Fibroblast of skin of right biceps (primary cell): ENCODE measurements around the gene PRKACB.
A peak's percentile ranks its signal among the peaks of the same experiment; 100 is the strongest.

Source experiments
- DNase-seq: peaks from one replicate; pipeline ENCODE4 v3.0.0-alpha.2; 2013

The PRKACB gene

GRCh38 chr1:84159533-84160240 is 15.6 kb downstream of the PRKACB start:
- DNase-seq, result no peak

- no peak for DNase-seq
Measured at GRCh38 chr1:84162295-84162694, 18.2 kb downstream of the PRKACB start.

GRCh38 chr1:84163123-84163931 is 19.3 kb downstream of the PRKACB start:
- DNase-seq, result no peak

DNA sequence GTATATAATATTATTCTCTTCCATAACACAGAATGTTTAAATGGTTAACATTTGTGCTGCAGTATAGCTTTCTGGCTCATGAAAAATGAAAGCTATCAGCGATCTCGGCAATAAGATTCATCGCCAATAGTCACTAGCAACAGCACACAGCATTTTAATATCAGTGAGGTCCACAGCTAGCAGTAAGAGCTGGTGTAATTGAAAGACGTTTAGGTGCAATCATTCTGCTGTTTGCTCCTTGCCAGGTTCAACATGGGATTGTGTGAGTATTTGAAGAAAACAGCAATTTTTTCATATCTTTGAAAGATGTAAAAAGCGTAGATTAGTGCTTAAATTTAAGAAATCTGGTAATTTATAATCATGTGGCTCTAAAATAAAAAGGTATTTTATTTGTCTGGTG is 20.1 kb downstream of the PRKACB start:
- peak; percentile 21 for DNase-seq

DNA sequence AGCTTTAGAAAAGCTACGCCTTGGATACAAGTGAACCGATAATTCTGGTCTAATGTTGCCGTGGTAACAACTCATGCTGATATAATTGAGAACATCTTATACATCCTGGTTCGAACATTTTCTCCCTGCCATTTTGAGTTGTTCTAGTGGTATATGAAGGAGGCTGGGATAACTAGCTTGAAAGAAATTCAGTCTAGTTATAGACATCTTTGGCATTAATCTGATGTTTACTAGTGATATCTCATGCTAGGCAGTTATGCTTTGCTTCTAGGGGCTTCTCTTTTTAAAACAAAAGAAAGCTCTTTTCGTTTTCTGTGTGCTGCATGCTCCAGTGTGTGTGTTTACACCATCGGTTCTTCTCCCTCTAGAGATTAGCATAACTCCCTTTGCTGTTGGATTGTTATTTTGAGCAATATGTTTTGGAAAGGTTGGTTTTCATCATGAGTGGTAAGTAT is 20.5 kb downstream of the PRKACB start:
- DNase-seq, result peak; percentile 31

DNA sequence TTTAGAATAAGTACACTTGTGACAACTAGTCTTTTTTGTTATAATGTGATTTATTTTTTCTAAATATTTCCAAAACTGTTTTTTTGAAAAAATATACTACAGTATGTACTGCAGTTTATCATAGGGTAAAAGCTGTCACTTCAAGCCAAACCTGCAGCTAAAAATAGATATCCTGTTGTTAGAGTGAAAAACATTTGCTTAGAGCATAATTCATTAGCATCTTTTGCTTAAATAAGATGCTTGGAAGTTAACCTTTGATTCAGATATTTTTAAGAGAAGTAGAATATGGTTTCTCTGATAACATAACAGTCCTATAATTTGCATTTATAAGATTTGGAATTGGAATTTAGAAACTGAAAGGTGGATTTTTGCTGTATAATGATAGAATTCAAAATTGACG is 21.5 kb downstream of the PRKACB start:
- DNase-seq, result no peak

DNA sequence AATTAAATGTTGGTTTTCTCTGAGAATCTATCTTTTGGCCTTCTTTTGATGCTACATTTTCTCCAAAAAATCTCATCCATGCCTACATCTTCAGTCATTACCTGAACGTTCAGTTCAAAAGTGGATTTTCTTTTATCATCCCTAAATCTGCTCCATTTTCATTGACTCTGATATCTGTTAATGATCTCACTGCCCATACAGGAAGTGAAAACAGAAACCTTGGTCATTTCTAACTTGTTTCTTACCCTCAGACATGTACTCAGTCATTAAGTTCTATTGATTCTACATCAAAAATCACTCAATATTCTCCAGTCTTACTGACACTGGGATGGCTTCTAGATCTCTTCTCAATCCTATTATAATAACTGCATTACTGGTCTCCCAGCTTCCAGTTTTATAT is 22.7 kb downstream of the PRKACB start:
- no peak for DNase-seq

GRCh38 chr1:84168783-84169182 is 24.7 kb downstream of the PRKACB start:
- DNase-seq, result no peak

DNA sequence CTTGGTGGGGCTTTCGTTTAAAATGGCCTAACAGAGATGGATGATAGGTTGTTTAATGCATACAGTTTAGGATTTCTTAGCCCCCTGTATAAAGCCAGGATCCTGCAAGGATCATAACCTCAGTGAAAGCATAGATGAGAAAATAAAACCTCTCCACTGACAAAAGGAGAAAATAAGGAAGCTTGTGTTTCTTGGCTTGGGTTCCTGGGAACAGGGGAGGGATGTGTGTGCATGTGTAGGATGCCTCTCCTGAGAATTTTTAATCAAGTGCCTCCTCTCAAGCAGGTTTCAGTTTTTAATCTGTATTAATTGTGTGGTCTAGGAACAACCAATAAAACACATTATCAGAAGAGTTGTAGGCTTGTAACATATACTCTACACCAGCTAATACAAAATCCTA is 26.1 kb downstream of the PRKACB start:
- DNase-seq, result no peak

DNA sequence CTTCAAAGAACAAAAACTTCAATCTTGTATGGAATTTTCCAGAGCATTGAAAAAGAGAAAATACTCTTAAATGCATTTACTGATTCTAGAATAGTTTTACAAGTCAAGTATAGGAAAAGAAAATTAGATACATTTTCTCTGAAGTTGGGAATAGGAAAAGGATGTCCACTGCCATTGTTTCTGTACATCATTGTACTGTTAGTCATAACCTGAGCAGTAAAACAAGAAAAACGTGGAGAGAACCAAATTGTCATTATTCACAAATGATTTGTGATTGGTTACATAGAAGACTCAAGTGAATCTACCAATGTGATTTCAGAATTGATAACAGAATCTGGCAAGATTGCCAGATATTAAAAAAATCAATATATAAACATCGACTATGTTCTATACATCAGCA is 27.4 kb downstream of the PRKACB start:
- DNase-seq, result no peak

DNA sequence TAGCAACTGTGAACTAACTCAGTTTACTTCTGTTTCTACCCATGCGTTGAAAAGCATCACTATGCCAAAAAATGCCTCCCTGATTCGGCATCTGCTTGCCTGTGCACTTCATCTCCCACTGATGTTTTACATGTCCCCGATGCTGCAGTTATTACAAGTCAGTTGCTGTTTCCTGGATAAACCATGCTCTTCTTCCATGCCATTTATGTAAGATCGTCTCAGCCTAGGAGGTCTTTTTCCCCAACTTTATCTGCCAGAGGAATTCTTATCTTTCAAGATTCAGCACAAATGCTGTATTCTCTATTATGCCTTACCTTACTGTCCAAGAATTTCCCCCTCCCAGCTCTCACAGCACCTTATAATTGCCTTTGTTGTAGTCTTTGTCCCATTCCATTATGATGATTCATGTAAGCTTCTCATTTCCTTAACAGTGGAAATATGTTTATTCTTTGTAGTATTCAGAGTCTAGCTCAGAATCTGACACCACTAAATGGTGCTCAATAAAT is 30.0 kb downstream of the PRKACB start:
- DNase-seq, result peak; percentile 75

GRCh38 chr1:84181350-84182005 is 37.4 kb downstream of the PRKACB start:
- no peak for DNase-seq

GRCh38 chr1:84190455-84190854 is 46.4 kb downstream of the PRKACB start:
- no peak for DNase-seq

DNA sequence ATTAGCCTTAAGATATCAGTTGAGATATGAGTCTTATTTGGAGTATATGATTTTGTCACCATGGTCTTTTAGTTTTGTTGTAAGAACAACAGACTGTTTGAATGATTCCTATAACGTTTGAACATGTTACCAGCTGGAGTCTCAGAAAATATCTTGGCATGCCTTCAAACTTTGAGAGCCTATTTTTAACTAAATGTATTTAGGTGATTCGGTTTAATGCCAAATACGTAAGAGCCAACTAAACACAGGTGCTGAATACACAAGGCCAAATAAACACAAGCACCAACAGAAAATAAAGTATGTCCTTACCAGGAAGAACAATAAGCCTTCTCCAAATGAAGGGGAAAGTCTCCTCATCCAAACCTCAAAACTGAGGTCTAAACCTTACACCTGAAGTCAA is 48.6 kb downstream of the PRKACB start:
- DNase-seq, result no peak

DNA sequence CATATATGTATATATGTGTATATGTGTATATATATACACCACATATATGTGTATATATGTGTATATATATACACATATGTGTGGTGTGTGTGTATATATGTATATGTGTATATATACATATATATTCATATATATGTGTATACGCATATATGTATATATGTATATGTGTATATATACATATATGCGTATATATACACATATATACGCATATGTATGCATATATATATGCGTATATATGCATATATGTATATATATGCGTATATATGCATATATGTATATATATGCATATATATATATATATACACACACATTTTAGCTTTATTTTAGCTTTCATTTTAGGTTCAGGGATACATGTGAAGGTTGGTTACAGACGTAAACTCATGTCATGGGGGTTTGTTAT is 54.8 kb downstream of the PRKACB start:
- DNase-seq, result no peak

DNA sequence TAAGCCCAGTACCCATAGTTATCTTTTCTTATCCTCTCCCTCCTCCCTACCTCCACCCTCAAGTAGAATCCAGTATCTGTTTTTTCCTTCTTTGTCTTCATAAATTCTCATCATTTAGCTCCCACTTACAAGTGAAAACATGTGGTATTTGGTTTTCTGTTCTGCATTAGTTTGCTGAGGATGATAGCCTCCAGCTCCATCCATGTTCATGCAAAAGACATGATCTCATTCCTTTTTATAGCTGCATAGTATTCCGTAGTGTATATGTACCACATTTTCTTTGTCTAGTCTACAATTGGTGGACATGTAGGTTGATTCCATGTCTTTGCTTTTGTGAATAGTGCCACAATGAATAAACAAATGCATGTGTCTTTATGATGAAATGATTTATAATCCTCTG is 55.2 kb downstream of the PRKACB start:
- no peak for DNase-seq

DNA sequence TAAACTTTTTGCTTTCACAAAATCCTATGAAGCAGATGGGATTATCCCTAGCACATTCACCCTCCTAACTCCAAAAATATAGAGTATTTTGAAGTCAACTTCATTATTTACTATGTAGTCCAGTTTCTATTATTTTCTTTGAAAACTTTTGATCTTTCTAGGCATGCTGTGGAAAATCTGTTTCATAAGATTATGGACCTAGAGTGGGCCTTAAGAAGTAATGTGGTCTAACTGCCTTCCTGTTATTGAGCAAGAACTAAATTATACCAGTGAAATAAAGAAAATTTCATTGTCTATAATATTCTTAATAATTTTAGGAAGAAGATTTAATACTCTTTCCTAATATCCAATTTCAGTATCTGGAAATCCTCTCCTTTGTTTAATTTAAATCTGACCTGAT is 58.1 kb downstream of the PRKACB start:
- DNase-seq, result no peak

DNA sequence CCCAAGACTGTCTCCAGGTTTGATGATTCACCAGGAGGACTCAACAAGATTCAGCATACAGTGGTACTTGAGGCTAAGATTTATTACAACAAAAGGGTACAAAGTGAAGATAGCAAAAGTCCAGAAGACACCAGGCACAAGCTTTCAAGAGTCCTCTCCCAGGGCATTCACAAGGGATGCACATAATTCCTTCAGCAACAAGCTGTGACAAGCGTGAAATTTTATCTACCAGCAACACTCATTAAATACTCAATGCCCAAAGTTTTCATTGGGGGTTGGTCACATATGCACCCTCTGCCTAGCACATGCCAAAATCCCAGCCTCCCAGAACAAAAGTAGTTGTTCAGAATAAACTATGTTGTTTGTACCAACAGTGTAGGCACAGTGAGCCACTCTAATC is 62.3 kb downstream of the PRKACB start:
- no peak for DNase-seq

DNA sequence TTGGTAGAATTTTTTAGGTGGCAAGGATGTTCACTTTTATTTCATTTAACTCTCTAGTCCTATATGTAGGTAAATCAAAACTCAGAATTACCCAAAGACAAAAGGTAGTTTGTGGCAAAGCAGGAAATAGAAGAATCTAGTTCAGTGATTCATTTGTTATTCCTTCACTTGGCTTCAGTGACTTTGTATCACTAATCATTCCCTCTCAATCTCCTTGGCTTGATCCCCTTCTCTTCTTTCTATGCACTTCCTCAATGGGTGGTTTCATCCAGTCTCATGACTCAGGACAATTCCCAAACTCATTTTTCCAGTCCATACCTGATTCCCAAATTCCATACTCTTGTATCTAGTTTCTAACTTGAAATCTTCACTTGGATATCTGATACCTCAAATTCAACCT is 64.9 kb downstream of the PRKACB start:
- peak; percentile 10 for DNase-seq

DNA sequence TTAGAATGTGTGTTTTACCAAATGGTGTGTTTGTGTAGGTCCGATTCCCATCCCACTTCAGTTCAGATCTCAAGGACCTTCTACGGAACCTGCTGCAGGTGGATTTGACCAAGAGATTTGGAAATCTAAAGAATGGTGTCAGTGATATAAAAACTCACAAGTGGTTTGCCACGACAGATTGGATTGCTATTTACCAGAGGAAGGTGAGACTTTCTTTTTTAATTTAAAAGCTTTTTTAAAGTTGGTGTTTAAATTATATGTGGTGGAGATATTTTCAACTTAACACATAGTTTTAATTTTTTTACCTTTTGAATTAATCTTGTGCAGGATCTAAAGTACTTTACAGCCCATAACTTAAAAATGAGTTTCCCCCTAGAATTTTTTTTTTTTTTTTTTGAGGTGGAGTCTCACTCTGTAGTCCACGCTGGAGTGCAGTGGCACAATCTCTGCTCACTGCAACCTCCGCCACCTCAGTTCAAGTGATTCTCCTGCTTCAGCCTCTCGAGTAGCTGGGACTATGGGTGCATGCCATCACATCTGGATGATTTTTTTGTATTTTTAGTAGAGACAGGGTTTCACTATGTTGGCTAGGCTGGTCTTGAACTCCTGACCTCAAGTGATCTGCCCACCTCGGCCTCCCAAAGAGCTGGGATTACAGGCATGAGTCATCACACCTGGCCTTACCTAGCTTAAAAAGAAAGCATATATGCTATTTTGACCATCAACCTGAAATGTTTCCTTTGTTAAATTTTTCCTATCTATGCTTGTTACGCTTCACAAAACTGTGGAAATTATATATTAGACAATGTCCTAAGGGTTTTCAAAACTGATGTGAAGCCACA is 70.3 kb downstream of the PRKACB start:
- no peak for DNase-seq

GRCh38 chr1:84217239-84217638 is 73.2 kb downstream of the PRKACB start:
- no peak for DNase-seq

DNA sequence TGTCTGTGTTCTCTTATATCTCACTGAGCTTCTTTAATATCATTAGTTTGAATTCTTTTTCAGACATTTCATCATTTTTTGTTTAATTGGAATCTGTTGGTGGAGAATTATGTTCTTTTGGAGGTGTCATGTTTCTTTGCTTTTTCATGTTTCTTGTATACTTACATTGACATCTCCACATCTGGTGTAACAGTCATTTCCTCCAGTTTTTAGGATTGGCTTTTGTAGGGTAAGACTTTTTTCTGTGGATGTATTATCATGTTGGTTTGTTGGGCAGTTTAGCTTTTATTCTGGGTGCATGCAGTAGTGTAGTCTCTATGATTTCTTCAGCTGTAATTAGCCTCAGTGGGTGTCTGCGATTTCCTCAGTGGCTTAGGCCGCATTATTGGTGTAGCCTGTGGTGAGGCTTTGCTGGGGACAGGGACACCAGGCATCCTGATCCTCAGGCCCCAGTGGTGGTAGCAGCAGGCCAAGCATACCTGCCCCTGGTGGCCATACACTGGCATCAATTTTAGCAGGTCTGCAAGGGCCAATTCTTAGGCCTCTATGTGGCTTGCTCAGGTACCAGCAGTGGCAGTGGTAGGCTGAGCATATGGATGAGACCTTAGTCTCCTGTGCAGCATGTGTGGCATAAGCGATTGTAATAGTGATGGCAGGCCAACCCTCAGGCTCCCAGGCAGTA is 79.8 kb downstream of the PRKACB start:
- DNase-seq, result no peak
